Middle frontal gyrus (tissue), 1 donor: ENCODE measurements around the gene PTH2R.
"Not testable (repeated sequence)": the region's sequence is repeated elsewhere in the genome, so short reads cannot be mapped to it uniquely, and the experiment has no call there.

Experiments
- DNase-seq: peaks from one replicate; pipeline ENCODE4 v3.0.0-alpha.2; 2015; ENCODE audit warnings: low spot score; ENCODE audit errors: extremely low spot score

PTH2R gene

DNA sequence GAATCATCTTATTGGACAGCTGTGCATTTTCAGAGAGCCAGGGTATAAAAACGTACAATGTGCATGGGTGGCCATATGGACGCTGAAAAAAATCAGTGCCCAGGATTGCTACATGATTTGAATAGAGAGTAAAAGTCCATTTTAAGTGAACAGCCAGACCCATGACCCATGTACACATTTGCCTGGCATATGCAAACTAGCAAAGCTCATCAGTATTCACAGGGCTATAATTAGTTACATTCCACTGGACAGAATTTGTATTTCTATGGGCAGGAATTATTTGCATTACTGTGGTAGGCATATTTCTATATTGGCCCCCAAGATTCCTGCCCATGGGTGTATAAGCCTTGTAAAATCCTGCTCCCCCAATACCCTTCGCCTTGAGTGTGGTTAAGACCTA is 78.8 kb downstream of the PTH2R start:
- no peak for DNase-seq

DNA sequence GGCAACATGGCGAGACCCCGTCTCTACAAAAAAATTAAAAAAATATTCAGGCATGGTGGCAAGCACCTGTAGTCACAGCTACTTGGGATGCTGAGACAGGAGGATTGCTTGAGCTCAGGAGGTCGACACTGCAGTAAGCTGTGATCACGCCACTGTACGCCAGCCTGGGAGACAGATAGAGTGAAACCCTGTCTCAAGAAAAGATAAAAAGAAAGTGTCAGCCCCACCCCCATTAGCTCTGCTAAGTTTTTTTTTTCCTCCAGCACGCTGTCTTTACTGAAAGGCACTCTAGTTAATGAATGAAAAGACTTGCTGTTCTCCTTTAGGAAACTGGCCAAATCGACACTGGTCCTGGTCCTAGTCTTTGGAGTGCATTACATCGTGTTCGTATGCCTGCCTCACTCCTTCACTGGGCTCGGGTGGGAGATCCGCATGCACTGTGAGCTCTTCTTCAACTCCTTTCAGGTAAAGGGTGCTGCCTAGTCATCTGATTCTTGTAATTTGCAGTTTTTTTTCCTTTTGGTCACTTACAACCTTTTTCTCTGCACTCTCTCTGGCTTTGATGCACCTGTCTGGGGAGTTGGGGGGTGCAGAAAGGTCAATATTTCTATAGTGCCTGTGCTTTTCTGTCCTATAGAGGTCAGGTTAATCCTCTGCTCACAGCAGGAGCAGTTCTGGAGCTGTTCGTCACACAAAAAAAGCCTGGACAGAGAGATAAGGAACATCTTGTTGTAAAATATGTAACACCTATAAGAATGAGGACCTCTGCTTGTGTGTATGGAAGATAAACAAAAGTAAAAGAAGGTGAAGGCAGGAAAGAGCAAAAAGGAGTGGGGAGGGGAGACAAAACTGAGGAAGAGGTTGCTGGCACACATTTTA is 82.3 kb downstream of the PTH2R start:
- DNase-seq: no peak

- DNase-seq: no peak
Measured at GRCh38 chr2:208489687-208490086, 83.1 kb downstream of the PTH2R start.

GRCh38 chr2:208490492-208490891 is 83.9 kb downstream of the PTH2R start:
- DNase-seq: no peak

DNA sequence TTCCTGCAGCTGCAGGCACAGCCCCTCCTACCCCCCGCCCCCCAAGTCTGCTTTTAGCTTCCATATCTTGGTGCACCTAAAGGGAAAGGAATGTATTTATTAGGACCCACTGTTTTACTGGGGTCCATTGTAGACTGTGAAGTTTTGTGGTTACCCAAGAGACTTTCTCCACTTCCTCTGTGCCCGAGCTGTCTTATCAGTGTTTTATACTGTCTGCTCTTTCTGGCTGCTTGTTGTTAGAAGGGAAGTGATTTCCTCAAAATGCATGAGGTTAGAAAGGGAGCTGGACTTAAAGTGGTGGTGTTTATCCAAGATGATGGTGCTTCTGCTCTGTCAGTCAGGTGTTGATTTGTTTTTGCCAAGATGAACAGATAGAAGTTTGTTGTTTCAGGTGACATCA is 85.0 kb downstream of the PTH2R start:
- no peak for DNase-seq

GRCh38 chr2:208492069-208492468 is 85.5 kb downstream of the PTH2R start:
- no peak for DNase-seq

DNA sequence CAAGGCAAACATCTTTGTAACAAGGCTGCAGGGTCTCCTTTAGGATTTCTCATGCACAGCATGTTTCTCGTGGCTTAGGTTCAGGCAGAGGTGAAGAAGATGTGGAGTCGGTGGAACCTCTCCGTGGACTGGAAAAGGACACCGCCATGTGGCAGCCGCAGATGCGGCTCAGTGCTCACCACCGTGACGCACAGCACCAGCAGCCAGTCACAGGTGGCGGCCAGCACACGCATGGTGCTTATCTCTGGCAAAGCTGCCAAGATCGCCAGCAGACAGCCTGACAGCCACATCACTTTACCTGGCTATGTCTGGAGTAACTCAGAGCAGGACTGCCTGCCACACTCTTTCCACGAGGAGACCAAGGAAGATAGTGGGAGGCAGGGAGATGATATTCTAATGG is 86.6 kb downstream of the PTH2R start:
- no peak for DNase-seq

GRCh38 chr2:208496129-208496528 is 89.5 kb downstream of the PTH2R start:
- DNase-seq: no peak

- no peak for DNase-seq
Measured at GRCh38 chr2:208501206-208501605, 94.6 kb downstream of the PTH2R start.

DNA sequence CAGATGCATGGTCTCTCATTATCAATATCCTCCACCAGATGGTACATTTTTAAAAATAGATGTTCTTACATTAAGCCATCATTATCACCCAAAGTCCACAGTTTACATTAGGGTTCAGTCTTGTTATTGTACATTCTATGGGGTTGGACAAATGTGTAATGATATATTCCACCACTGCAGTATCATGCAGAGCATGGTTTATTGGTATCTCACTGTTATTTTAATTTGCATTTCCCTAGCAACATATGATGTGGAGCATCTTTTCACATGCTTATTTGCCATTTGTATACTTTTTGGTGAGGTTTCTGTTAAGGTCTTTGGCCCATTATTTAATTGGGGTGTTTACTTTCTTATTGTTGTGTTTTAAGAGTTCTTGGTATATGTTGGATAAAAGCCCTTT is 95.7 kb downstream of the PTH2R start:
- no peak for DNase-seq

DNA sequence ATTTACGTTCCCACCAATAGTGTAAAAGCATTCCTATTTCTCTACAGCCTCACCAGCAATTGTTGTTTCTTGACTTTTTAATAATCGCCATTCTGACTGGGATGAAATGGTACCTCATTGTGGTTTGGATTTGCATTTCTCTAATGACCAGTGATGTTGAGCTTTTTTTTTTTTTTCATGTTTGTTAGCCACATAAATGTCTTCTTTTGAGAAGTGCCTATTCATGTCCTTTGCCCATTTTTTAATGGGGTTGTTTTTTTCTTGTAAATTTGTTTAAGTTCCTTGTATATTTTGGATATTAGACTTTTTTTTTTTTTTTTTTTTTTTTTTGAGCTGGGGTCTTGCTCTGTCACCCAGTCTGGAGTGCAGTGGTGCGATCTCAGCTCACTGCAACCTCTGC is 98.8 kb downstream of the PTH2R start:
- not testable (repeated sequence) for DNase-seq

DNA sequence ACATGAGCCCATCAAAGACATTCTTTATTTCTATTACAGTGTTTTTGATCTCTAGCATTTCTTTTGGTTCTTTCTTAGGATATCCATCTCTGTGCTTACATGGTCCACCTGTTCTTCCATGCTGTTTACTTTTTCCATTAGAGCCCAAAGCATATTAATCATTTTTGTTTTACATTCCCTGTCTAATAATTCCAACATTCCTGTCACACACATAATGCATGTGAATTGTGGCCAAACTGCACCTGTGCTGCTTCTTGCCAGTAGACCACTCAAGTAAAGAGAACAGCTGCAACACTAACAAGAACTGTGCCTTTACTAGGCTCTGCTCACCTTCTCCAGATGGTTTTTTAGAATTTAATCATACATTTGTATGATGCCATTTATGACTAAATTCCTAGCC is 103.0 kb downstream of the PTH2R start:
- DNase-seq: no peak

DNA sequence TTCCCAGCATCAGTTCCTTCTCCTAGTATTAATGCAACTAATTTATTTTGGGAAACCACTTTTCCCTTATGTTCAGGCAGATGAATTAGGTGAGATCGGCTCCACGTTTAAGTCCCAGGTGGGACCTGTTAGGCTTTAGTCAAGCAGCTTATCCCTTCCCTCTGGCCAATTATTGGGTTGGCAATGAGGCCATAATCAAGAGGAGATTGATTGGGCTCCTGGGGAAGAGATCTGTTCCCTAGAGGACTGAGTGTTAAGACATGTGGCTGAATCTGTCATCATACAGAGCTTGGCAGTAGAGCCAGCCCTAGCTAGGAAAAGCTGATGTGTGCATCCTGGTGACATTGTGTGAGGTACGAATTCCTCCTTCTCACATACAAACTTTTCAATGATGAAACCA is 104.4 kb downstream of the PTH2R start:
- no peak for DNase-seq

GRCh38 chr2:208511573-208511972 is 105.0 kb downstream of the PTH2R start:
- no peak for DNase-seq

DNA sequence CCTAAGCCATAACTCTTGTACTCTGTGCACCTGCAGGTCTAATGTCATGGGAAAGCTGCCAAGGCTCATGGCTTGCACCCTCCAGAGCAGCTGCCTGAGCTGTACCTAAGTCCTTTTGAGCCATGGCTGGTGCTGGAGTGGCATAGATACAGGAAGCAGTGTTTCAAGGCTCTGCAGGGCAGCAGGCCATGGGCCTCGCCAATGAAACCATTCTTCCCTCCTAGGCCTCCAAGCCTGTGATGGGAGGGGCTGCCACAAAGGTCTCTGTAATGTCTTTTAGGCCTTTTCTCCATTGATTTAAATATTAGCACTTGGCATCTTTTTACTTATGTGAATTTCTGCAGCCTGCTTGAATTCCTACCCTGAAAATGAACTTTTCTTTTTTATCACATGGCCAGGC is 108.5 kb downstream of the PTH2R start:
- no peak for DNase-seq

- not testable (repeated sequence) for DNase-seq
Measured at GRCh38 chr2:208523069-208523468, 116.5 kb downstream of the PTH2R start.

DNA sequence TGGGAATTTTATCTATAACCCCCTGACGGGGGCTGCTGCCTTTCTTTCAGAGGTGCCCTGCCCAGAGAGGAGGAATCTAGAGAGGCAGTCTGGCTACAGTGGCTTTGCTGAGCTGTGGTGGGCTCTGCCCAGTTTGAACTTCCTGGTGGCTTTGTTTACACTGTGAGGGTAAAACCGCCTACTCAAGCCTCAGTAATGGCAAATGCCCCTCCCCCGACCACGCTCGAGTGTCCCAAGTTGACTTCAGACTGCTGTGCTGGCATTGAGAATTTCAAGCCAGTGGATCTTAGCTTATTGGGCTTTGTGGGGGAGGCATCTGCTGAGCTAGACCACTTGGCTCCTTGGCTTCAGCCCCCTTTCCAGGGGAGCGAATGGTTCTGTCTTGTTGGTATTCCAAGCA is 118.6 kb downstream of the PTH2R start:
- DNase-seq: not testable (repeated sequence)

DNA sequence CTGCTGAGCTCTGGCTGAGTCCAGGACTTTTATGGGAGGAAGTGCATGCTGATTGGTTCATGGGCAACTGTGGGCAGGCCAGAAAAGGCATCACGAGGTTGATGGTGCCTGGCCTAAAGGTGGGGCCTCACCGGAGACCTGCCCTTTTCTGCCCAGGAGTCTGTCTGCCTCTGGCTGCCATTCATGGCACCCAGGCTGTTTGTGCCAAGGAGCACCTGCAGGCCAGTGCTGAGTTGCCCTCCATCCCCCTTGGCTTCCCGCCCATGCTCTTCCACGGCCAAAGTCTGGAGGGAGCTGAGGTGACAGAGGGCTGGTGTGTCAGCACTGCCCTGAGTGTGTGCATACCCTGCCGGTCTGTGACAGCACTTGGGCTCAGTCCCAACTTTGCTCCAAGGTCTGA is 123.2 kb downstream of the PTH2R start:
- DNase-seq: no peak

DNA sequence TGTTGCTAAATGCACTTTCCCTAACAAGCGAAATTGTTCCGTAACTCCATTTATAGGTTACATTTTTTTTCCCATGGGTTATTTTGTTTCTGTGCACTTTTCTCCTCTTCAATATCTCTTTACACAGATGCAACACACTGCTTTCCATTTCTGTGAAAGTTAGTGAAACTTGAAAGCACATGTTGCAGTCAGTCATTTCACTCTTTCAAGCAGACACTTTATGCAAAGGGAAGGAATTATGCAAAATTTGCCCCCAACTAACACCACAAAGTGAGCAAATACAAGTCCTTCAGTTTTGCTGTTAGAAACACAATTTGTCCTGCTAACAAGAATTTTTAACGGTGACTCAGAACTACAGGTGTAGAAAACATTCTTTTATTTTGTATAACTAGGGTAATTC is 124.8 kb downstream of the PTH2R start:
- DNase-seq: no peak

DNA sequence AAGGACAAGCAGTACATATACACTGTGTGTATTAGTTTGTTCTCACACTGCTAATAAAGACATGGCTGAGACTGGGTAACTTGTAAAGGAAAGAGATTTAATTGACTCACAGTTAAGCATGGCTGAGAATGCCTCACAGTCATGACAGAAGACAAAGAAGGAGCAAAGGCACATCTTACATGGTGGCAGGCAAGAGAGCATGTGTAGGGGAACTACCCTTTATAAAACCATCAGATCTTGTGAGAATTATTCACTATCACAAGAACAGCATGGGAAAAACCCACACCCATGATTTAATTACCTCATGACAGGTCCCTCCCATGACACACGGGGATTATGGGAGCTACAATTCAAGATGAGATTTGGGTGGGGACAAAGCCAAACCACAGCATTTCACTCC is 129.0 kb downstream of the PTH2R start:
- not testable (repeated sequence) for DNase-seq

GRCh38 chr2:208541461-208541988 is 134.9 kb downstream of the PTH2R start:
- DNase-seq: no peak

DNA sequence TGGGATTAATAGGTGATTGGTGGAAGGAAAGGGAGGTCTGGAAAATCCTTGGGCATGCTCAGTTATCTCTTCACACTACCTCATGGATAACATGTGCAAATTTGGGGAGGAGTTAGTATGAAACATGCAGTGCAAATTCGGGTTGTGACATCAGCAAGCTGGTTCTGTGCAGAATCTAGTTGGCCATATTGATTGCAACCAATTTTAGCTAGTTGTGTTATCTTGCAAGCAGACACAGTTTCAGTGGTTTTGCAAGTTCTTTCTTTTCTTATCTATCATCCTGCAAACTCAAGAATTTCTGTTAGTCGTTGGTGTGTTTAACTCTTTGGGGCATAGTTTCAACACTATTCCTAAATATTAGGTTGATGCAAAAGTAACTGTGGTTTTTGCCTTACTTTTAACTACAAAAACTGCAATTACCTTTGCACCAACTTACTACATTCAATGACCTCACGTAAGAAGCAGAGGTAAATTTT is 135.4 kb downstream of the PTH2R start:
- no peak for DNase-seq

DNA sequence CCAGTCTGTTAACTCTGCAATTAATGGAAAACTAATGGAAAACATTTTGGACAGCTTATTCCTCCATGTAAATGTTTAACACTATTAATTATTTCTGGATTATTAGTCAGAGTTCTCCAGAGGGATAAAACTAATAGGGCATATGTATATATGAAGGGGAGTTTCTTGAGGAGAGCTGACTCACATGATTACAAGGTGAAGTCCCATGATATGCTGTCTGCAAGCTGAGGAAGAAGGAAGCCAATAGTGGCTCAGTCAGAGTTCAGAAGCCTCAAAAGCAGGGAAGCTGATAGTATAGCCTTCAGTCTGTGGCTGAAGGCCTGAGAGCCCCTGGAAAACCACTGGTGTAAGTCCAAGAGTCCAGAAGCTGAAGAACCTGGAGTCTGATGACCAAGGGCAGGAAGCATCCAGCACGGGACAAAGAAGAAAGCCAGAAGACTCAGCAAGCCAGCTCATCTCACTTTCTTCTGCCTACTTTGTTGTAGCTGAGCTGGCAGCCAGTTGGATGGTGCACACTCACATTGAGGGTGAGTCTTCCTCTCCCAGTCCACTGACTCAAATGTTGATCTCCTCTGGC is 136.0 kb downstream of the PTH2R start:
- no peak for DNase-seq
